GM23338 (cell line): ENCODE measurements around the gene TYSND1. TPM values are rescaled to one million over a fixed set of nuclear protein-coding genes. Genes with fewer than 3 reads are reported as not detected.

Experiments
- ATAC-seq: fragments of 200-7000 bp; cut with Tn5 transposase; 3 replicates; pipeline ENCODE4 v1.9.1; 2020
- DNase-seq: peaks from one replicate; pipeline ENCODE4 v3.0.0-alpha.2; 2015; ENCODE audit warnings: low spot score
- H2AFZ ChIP-seq: fragments of 200-600 bp; sonication (generic); 2 replicates; pipeline ENCODE4 v1.8.0; 2016; ENCODE audit warnings: antibody characterized with exemption, mild to moderate bottlenecking, moderate library complexity
- H3F3A ChIP-seq: fragments of 200-600 bp; sonication (generic); replicated peaks from 2 replicates; pipeline ENCODE4 v1.8.0; 2017; ENCODE audit warnings: antibody characterized with exemption, mixed run types, low read depth
- H3K27ac ChIP-seq: fragments of 200-600 bp; sonication (generic); 2 replicates; pipeline ENCODE4 v1.6.1; 2016; ENCODE audit warnings: low read depth
- H3K27me3 ChIP-seq: fragments of 200-600 bp; sonication (generic); 2 replicates; pipeline ENCODE4 v1.8.0; 2016; ENCODE audit warnings: mild to moderate bottlenecking, mixed run types, moderate library complexity; ENCODE audit not compliant: insufficient read depth
- H3K36me3 ChIP-seq: fragments of 200-600 bp; sonication (generic); 2 replicates; pipeline ENCODE4 v1.8.0; 2016; ENCODE audit warnings: mild to moderate bottlenecking; ENCODE audit not compliant: insufficient read depth
- H3K4me1 ChIP-seq: fragments of 200-600 bp; sonication (generic); 2 replicates; pipeline ENCODE4 v1.8.0; 2016; ENCODE audit warnings: mild to moderate bottlenecking, moderate library complexity; ENCODE audit not compliant: insufficient read depth
- H3K4me2 ChIP-seq: fragments of 200-600 bp; sonication (generic); 2 replicates; pipeline ENCODE4 v1.7.1; 2017; ENCODE audit warnings: mixed run types
- H3K4me3 ChIP-seq: fragments of 200-600 bp; sonication (generic); 2 replicates; pipeline ENCODE4 v1.6.1; 2016; ENCODE audit warnings: mixed run types
- H3K79me2 ChIP-seq: fragments of 200-600 bp; sonication (generic); replicated peaks from 2 replicates; pipeline ENCODE4 v1.8.0; 2017; ENCODE audit warnings: mild to moderate bottlenecking; ENCODE audit not compliant: insufficient read depth
- H3K9me2 ChIP-seq: fragments of 200-600 bp; sonication (generic); 2 replicates; pipeline ENCODE4 v1.8.0; 2017; ENCODE audit not compliant: insufficient read depth
- H4K20me1 ChIP-seq: fragments of 200-600 bp; sonication (generic); replicated peaks from 2 replicates; pipeline ENCODE4 v1.8.0; 2017; ENCODE audit warnings: mild to moderate bottlenecking; ENCODE audit not compliant: insufficient read depth
- H3K27ac Mint-ChIP-seq: 2 replicates; pipeline ENCODE4 v1.8.0; 2020; ENCODE audit warnings: inconsistent platforms, mild to moderate bottlenecking, moderate library complexity, mixed read lengths
- H3K27me3 Mint-ChIP-seq: 3 replicates; pipeline ENCODE4 v1.8.0; 2022; ENCODE audit warnings: low read depth, mild to moderate bottlenecking, moderate library complexity, mixed read lengths, inconsistent platforms; ENCODE audit not compliant: insufficient read depth, poor library complexity
- H3K36me3 Mint-ChIP-seq: 3 replicates; pipeline ENCODE4 v1.8.0; 2021; ENCODE audit warnings: low read depth, mild to moderate bottlenecking, inconsistent platforms, moderate library complexity, mixed read lengths
- H3K4me1 Mint-ChIP-seq: 3 replicates; pipeline ENCODE4 v1.8.0; 2020; ENCODE audit warnings: mild to moderate bottlenecking, inconsistent platforms, mixed read lengths
- H3K4me3 Mint-ChIP-seq: 3 replicates; pipeline ENCODE4 v1.8.0; 2021; ENCODE audit warnings: moderate library complexity, mild to moderate bottlenecking, inconsistent platforms, mixed read lengths
- H3K9me3 Mint-ChIP-seq: 3 replicates; pipeline ENCODE4 v1.8.0; 2020; ENCODE audit warnings: moderate library complexity, mild to moderate bottlenecking, inconsistent platforms, mixed read lengths
- CREB1 ChIP-seq: fragments of 250-450 bp; sonication (Bioruptor Pico); IDR thresholded peaks from 2 replicates; pipeline ENCODE4 v1.5.0; 2020; ENCODE audit warnings: low read depth, mild to moderate bottlenecking, moderate library complexity
- CTCF ChIP-seq, 2 experiments: fragments of 200-600 bp in 1 of 2; sonication (generic) in 1 of 2; conservative IDR thresholded peaks; 2 replicates each; pipeline versions ENCODE4 v1.5.1 to v1.6.1; 2016 to 2017; ENCODE audit warnings: antibody characterized with exemption in 2 of 2, low read depth in 2 of 2, mild to moderate bottlenecking in 2 of 2, moderate library complexity in 1 of 2
- ETS1 ChIP-seq: IDR thresholded peaks from 2 replicates; pipeline ENCODE4 v1.6.1; 2016; ENCODE audit warnings: antibody characterized with exemption
- EZH2 ChIP-seq: fragments of 200-600 bp; sonication (generic); IDR thresholded peaks from one replicate; pipeline ENCODE4 v1.8.0; 2017; ENCODE audit warnings: antibody characterized with exemption, mild to moderate bottlenecking, low read depth; ENCODE audit not compliant: unreplicated experiment
- EZH2phosphoT487 ChIP-seq: fragments of 200-600 bp; sonication (generic); IDR thresholded peaks from one replicate; pipeline ENCODE4 v1.8.1; 2018; ENCODE audit warnings: antibody characterized with exemption; ENCODE audit not compliant: unreplicated experiment
- JUNB ChIP-seq: IDR thresholded peaks from one replicate; pipeline ENCODE4 v1.6.1; 2016; ENCODE audit warnings: antibody characterized with exemption; ENCODE audit not compliant: unreplicated experiment
- NANOG ChIP-seq: IDR thresholded peaks from 2 replicates; pipeline ENCODE4 v1.6.1; 2016; ENCODE audit warnings: antibody characterized with exemption, borderline replicate concordance
- POLR2AphosphoS5 ChIP-seq: IDR thresholded peaks from 2 replicates; pipeline ENCODE4 v1.6.1; 2016; ENCODE audit warnings: antibody characterized with exemption, low read depth
- REST ChIP-seq: IDR thresholded peaks from one replicate; pipeline ENCODE4 v1.6.1; 2018; ENCODE audit warnings: antibody characterized with exemption; ENCODE audit not compliant: unreplicated experiment
- STAT1 ChIP-seq: IDR thresholded peaks from one replicate; pipeline ENCODE4 v1.6.1; 2016; ENCODE audit warnings: antibody characterized with exemption; ENCODE audit not compliant: unreplicated experiment
- ZNF114 ChIP-seq: fragments of 250-450 bp; sonication (Bioruptor Pico); IDR thresholded peaks from 2 replicates; pipeline ENCODE4 v1.5.0; 2020; ENCODE audit warnings: mild to moderate bottlenecking, moderate library complexity
- ZNF331 ChIP-seq: fragments of 250-450 bp; sonication (Bioruptor Pico); IDR thresholded peaks from 2 replicates; pipeline ENCODE4 v1.5.0; 2020; ENCODE audit warnings: low read depth, mild to moderate bottlenecking, moderate library complexity
- ZNF462 ChIP-seq: fragments of 250-450 bp; sonication (Bioruptor Pico); IDR thresholded peaks from 2 replicates; pipeline ENCODE4 v1.5.0; 2020; ENCODE audit warnings: mild to moderate bottlenecking, moderate library complexity
- polyA plus RNA-seq: library from polyadenylated mRNA; unstranded; fragments of >200 nt; fragmentation: Nextera tagmentation; extraction: Ambion mirVana; gene quantifications from 2 replicates; pipeline ENCODE4 v1.2.1, GENCODE V29; 2016
- total RNA-seq: library from RNA; depleted of rRNA; stranded (reverse); fragments of >200 nt; shearing (Covaris generic); gene quantifications from 2 replicates; pipeline ENCODE4 v1.2.3, GENCODE V29; 2014

Gene TYSND1
- total and polyA plus RNA-seq, 2 experiments from 2014 or later = 5.2 to 19.5 TPM

GRCh38 chr10:70088308-70088698, 58.2 kb downstream of the TYSND1 start:
- H3K4me1 Mint-ChIP-seq = peaks cover 2% of the 10 kb centered on the region; the same call in 1 of the 3 replicates
- H3K27me3 ChIP-seq = no peaks in the 10 kb centered on the region
- H3K36me3 ChIP-seq = no peaks in the 10 kb centered on the region
- DNase-seq = no peak
- no peak overlapping the region for H3K4me2 ChIP-seq
- no peaks in the 10 kb centered on the region for H4K20me1 ChIP-seq
- H3K4me3 Mint-ChIP-seq = no peak overlapping the region
- no peaks in the 10 kb centered on the region for H3K79me2 ChIP-seq
- H3K36me3 Mint-ChIP-seq = peaks cover 5% of the 10 kb centered on the region
- H2AFZ ChIP-seq = no peak overlapping the region
- H3K9me2 ChIP-seq = no peaks in the 10 kb centered on the region
- H3K4me3 ChIP-seq = no peak overlapping the region
- H3K27ac Mint-ChIP-seq = no peak overlapping the region
- no peaks in the 10 kb centered on the region for H3K4me1 ChIP-seq
- ATAC-seq = no peak
- no peak overlapping the region for H3K27ac ChIP-seq
- no peaks in the 10 kb centered on the region for H3K9me3 Mint-ChIP-seq
- TF ChIP-seq POLR2AphosphoS5 = no peak
- TF ChIP-seq REST = no peak
- TF ChIP-seq ZNF331 (CRISPR knock-in tag) = no peak
- TF ChIP-seq STAT1 = no peak
- no peak for TF ChIP-seq JUNB
- no peak for TF ChIP-seq EZH2phosphoT487
- no peak for TF ChIP-seq NANOG
- no peak for TF ChIP-seq ZNF462 (CRISPR knock-in tag)
- TF ChIP-seq EZH2 = no peak
- no peak for TF ChIP-seq ZNF114 (CRISPR knock-in tag)
- TF ChIP-seq ETS1 = no peak
- no peak for TF ChIP-seq CTCF (conservative IDR thresholded peaks at IDR 0.05; ENCODE audit: low read depth in 2 of 2)
- no peak for TF ChIP-seq CREB1 (CRISPR knock-in tag)
- no peaks in the 10 kb centered on the region for H3F3A ChIP-seq
- peaks cover 2% of the 10 kb centered on the region for H3K27me3 Mint-ChIP-seq
